Measurements from ENCODE around the gene NBAS. TPM values are rescaled to one million over a fixed set of nuclear protein-coding genes. Genes with fewer than 3 reads are reported as not detected.
A peak's percentile ranks its signal among the peaks of the same experiment; 100 is the strongest.
"Not testable (repeated sequence)": the region's sequence is repeated elsewhere in the genome, so short reads cannot be mapped to it uniquely, and the experiment has no call there.

Gene NBAS
- total RNA-seq, 1 donor from 2014 or later: 86.4 TPM

- DNase-seq (ENCODE audit: low read depth): peak; percentile 3
Measured at GRCh38 chr2:15412309-15412708, 148.8 kb downstream of the NBAS start.

GRCh38 chr2:15410884-15411283, 150.2 kb downstream of the NBAS start:
- DNase-seq (ENCODE audit: low read depth): no peak

GRCh38 chr2:15408759-15409158, 152.4 kb downstream of the NBAS start:
- DNase-seq (ENCODE audit: low read depth): no peak

DNA sequence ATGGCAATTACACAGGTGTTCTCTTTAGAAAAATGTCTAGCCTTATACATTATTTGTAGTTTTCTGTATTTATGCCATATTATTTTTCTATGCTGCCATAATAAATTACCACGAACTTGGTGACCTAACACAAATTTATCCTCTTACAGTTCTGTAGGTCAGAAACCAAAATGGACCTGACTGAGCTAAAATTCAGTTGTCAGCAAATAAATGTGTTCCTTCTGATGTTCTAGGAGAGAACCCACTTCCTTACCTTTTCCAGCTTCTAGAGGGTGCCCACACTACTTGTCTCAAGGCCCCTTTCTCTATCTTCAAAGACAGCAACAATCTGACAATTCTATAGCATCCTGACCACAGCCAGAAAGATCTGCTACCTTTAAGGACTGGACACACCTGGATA, 153.5 kb downstream of the NBAS start:
- DNase-seq (ENCODE audit: low read depth): no peak

DNA sequence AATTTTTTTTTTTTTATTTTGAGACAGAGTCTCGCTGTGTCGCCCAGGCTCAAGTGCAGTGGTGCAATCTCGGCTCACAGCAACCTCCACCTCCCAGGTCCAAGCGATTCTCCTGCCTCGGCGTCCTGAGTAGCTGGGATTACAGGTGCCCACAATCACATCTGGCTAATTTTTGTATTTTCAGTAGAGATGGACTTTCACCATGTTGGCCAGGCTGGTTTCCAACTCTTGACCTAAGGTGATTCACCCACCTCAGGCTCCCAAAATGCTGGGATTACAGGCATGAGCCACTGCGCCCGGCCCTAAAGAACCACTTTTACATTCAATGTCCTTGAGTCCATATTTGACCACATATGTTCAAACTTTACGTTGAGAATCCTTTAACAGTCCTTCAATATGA, 156.6 kb downstream of the NBAS start:
- DNase-seq (ENCODE audit: low read depth): not testable (repeated sequence)

DNA sequence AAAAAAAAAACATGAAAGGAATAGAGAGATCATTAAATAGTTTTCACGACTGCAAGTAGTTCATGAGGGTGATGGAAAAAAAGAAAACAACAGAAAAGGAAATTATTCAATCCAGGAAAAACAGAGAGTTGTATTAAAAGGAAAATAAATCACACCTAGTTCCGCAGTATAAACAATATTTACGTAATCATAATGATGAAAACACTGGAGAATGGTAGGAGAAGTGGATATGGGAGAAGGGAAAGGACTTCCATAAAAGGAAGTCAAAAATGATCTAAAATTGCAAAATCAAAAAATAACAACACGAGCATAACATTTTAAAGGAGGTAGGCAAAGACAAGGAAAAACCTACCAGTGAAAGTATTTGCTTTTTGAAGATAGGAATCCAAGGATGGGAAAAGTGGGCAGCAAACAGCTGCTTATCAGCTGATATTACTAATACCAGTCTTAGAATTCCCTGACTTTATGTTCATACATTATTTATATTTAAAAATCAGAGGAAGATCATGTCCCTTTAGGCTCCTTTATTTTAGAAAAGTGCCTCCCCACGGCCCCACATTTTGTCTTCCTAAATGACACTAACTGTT, 160.8 kb downstream of the NBAS start:
- DNase-seq (ENCODE audit: low read depth): no peak

- no peak for DNase-seq (ENCODE audit: low read depth)
Measured at GRCh38 chr2:15399241-15399640, 161.9 kb downstream of the NBAS start.

DNA sequence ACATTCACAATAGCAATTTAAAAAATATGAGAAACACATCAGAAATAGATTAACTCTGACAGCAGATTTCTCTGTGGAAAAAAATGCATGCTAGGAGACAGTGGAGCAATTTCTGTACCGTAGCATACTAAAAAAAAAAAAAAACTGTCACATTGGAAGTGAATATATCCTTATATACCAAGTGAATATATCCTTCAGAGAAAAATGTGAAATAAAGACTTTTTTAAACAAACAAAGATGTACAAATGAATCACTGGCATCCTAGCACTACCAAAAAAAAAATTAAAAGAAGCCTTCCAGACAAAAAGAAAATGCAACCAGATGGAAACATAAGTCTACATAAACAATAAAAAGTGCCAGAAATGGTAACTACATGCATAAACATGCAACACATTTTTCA, 169.4 kb downstream of the NBAS start:
- no peak for DNase-seq (ENCODE audit: low read depth)

DNA sequence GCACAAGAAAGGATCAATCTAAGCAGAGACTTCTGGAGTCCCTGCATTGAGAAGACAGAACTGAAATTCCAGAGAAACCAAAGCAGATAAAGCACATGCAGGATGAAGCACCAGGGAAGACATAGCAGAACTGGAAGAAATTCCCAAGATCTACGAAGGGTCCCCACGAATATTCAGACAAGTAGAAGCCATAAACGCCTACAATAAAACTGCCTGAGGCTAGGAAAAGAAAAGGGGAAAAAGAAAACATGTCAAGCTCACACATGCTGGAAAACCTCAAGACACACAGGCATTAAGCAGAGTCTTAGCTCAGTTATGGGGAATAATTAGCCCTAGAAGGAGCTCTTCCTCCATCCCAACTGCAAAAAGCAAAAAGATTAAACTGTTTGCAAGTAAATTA, 171.2 kb downstream of the NBAS start:
- no peak for DNase-seq (ENCODE audit: low read depth)

GRCh38 chr2:15389326-15389700, 171.8 kb downstream of the NBAS start:
- no peak for DNase-seq (ENCODE audit: low read depth)

GRCh38 chr2:15388406-15389325, 172.5 kb downstream of the NBAS start:
- no peak for DNase-seq (ENCODE audit: low read depth)

DNA sequence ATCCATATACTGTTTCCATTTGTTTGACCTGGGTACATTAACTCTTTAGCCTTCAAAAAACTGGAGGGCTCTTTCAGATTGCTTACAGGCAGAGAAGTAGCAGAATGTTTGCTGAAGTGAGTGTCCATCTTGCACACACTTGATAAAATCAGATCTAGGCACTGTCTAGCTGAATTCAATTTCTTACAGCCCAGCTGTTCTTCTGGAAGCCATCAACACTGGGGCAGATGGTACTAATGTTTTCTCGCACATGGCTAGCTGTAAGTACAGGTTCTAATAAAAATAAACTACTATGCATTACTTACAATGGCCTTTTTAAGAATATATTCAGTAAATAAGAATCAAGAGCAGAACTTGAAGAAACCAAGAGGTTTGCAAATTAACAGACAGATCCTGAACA, 175.9 kb downstream of the NBAS start:
- no peak for DNase-seq (ENCODE audit: low read depth)

- DNase-seq (ENCODE audit: low read depth): no peak
Measured at GRCh38 chr2:15383695-15384350, 177.3 kb downstream of the NBAS start.

- DNase-seq (ENCODE audit: low read depth): no peak
Measured at GRCh38 chr2:15378148-15378908, 182.8 kb downstream of the NBAS start.

- no peak for DNase-seq (ENCODE audit: low read depth)
Measured at GRCh38 chr2:15377202-15377601, 183.9 kb downstream of the NBAS start.

- no peak for DNase-seq (ENCODE audit: low read depth)
Measured at GRCh38 chr2:15372019-15372418, 189.1 kb downstream of the NBAS start.

DNA sequence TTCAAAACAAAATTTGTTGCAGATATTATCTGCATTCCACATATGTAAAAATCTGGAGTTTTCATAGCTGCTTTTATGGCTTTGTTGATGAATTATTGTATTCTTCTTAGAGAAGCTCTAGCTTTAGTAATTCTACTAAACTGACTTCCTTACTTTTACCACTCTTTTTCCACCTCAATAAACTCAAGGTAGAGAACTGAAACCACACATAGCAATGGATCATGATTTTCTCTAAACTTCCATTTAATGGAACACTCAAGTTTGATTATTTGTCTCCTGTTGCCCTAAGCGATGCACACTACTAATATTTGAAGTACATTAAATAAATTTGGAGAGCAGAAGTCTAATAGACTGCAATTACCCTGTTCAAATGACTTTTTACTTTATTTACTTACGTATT, 192.0 kb downstream of the NBAS start:
- DNase-seq (ENCODE audit: low read depth): peak; percentile 27

GRCh38 chr2:15367715-15368114, 193.4 kb downstream of the NBAS start:
- peak; percentile 4 for DNase-seq (ENCODE audit: low read depth)

DNA sequence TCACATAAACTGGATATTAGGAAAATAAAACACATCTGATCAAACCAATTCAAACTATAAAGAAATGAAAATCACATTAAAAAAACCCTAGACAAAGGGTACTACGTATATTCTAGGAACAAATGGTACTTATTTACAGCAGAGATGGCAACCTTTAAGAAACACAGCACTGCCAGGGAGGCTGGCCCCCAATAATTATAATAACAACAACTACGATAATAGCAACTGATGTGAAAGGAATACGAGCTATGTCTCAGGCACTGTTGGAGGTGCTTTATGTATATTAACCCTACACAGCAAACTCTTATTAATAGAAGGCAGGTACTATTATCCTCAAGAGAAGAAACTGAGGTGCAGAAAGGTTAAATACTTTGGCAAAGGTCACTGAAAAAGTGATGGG, 193.9 kb downstream of the NBAS start:
- no peak for DNase-seq (ENCODE audit: low read depth)

DNA sequence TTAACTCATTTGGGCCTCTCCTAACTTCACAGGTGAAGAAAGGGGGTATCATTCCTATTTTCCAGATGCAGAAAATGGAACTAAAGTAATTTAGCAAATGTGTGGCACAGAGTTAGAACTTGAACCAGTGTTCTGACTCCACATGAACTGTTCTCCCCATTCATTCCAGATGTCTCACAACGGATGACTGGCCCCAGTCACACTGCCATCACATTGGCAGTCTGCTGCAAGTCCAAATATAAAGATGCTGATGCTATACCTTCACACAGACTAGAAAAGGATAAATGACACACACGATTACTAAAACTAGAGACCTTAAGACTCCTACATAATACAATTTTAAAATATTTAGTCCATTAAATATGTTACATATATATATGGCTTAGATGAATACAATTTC, 195.7 kb downstream of the NBAS start:
- no peak for DNase-seq (ENCODE audit: low read depth)

DNA sequence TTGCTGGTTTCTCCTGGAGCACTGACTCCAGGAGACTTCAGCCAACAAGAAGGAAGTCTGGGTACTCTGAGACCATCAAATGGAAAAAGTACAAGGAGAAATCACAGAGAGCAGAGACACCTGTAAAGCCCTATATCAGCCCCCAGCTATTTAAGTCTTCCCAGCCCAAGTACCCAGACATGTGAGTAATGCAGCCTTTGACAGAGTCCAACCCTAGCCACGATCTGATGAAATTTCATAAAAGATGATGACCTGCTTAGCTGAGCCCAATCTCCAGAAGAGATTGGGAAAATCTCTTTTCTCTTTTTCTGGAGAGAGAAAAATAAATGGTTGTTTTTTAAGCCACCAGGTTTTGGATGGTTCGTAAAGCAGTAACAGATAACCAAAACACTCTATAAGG, 196.6 kb downstream of the NBAS start:
- no peak for DNase-seq (ENCODE audit: low read depth)

DNA sequence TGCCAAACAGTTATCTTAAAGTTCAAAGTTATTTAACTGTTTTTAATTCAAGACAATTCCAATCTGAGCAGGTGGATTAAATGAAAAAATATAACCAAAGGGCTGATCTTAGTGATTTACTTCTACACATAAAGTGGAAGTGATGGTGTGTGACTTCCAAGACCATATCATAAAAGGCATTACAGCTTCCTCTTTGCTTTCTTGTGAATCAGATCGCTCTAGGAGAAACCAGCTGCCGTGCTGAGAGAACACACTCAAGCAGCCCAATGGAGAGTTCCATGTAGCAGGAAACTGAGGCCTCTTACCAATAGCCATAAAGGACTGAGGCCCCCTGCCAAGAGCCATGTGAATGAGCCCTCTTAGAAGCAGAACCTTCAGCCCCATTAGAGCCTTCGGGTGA, 197.4 kb downstream of the NBAS start:
- DNase-seq (ENCODE audit: low read depth): no peak
